ENCODE data around the gene RAB36.

The RAB36 gene

DNA sequence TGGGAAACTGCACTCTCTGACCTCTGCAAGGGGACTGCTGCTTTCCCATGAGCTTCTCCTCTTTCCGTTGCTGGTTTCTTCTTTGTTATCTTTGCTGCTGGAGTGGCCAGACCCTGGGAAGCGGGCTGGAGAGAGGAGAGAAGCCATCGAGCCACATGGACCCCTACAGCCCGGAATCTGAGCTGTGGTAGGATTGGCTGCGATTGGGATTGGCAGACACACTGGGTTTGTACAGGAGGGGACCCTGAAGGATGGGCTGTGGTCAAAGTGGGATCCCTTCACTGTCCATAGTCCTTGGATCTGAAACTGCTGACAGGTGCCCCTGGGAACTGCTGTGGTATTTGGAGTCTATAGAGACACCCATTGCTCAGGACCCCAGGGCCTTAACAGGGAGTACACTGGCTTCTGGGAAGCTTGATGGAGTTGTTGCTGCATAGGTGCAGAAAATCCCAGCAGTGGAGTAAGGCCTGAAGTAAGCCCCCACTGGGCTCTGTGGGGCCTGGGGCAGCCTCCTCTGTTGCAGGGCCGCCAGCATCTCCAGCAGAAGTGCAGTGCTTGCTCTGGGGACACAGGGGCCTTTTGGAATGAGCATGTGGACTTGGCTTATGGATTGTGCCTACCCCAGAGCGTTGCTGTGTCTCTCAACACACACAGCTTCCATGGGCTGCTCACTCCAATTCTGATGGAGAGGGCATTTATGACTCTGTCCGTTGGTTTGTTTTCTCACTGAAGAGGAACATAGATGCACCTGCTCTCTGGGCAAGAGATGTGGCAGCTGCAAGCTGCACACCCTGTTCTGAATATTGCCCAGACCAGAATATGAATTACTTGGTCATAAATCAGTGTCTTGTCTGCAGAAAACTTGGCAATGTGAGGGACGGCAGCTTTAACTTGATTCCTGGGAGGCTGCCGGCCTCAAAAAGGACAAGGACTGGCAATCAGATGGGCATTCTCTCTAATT is 67.1 kb downstream of the RAB36 start:
- no peak for DNase-seq

GRCh38 chr22:23213022-23213555 is 67.8 kb downstream of the RAB36 start:
- DNase-seq, result no peak

GRCh38 chr22:23213581-23214334 is 68.5 kb downstream of the RAB36 start:
- DNase-seq, result no peak

All from NCI-H524 treated with DMSO at 0.1 percent for 48 hours (cell line).